HG03442 (cell line): Measurements from ENCODE around the gene CHST1.

ENCODE experiments used
- ATAC-seq: cut with Tn5 transposase; IDR thresholded peaks from one replicate; pipeline ENCODE4 v1.9.1; 2021; ENCODE audit warnings: mild to moderate bottlenecking, moderate library complexity; ENCODE audit not compliant: unreplicated experiment

The CHST1 gene

DNA sequence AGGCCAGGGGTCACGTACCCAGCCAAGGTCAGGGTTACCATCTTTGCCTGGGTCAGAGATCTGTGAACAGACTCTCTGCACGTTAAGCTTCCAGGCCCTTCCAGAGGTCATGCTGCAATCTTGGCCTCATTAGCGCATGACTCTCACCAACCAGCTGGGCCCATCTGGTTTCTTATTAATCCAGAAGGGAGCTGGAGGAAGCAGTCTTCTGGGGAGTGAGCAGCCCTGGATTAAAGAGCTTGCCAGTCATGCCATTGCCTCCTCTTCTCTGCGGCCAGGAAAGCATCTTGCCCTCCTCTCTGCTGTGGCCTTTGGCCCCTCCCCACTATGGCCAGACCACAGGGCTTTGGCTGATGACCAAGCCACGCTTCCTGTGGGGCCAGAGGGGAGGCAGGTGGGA is 57.4 kb downstream of the CHST1 start:
- no peak for ATAC-seq

DNA sequence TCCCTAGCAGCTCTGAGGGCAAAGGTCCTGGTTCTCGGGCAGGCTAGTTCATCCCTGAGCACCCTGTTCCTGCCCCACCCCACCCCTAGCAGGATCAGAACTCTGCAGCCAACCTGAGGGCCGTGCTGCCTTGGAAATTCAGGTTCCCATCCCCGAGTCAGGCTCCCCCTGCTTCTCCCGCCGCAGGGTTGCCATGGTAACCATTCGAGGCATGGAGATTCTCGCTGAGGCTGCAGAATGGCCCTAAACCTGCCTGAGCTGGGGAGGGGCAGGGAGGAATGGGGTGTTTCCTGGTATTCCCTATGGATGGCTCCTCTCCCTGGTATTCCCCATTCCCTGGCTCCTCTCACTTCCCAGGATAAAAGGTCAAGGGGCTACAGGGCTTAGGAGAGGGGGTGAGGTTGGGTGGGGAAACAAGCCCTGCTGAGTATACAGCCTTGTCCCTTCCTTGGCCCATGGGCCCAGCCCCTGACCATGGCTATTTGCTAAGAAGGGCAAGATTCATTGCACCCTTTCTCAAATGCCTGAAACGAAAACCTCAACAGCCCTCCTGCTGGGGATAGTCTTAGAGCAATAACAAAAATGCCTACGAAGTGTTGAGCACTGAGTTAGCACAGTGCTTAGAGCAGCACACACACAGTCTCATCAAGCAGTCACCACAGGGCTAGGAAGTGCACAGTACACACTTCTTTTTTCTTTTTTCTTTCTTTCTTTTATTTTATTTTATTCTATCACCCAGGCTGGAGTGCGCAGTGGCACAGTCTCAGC is 58.7 kb downstream of the CHST1 start:
- no peak for ATAC-seq

- no peak for ATAC-seq
Measured at GRCh38 chr11:45605051-45605450, 60.4 kb downstream of the CHST1 start.

- ATAC-seq, result no peak
Measured at GRCh38 chr11:45603946-45604682, 61.3 kb downstream of the CHST1 start.

- no peak for ATAC-seq
Measured at GRCh38 chr11:45599161-45599943, 66.1 kb downstream of the CHST1 start.
